Mesodermal cell (in vitro differentiated cells): ENCODE measurements around the gene CELSR1.
"Not testable (repeated sequence)": the region's sequence is repeated elsewhere in the genome, so short reads cannot be mapped to it uniquely, and the experiment has no call there.

Experiments
- H3K27ac ChIP-seq: 2 replicates; pipeline ENCODE4 v1.7.0; 2013; ENCODE audit warnings: mild to moderate bottlenecking, low read depth, low read length, moderate library complexity; ENCODE audit not compliant: severe bottlenecking
- H3K36me3 ChIP-seq: 2 replicates; pipeline ENCODE4 v1.7.1; 2013; ENCODE audit warnings: mild to moderate bottlenecking, low read length, moderate library complexity; ENCODE audit not compliant: control insufficient read depth, insufficient read depth
- H3K4me1 ChIP-seq: one replicate; pipeline ENCODE4 v1.7.1; 2013; ENCODE audit warnings: mild to moderate bottlenecking, low read length; ENCODE audit not compliant: insufficient read depth, control insufficient read depth, poor library complexity, severe bottlenecking
- H3K4me3 ChIP-seq: 2 replicates; pipeline ENCODE4 v1.7.0; 2013; ENCODE audit warnings: low read length, control low read depth, mild to moderate bottlenecking; ENCODE audit not compliant: insufficient read depth, poor library complexity, severe bottlenecking; ENCODE audit errors: extremely low read depth
- H3K9me3 ChIP-seq: 2 replicates; pipeline ENCODE4 v1.7.1; 2013; ENCODE audit warnings: mild to moderate bottlenecking, low read length, moderate library complexity; ENCODE audit not compliant: control insufficient read depth
- WGBS, 2 experiments: methylation state at CpG; one replicate each; pipeline ENCODE4 v1.1.5; 2013; ENCODE audit warnings: missing lambda C conversion rate in 2 of 2; ENCODE audit not compliant: insufficient coverage in 2 of 2; 5-methylcytosine and 5-hydroxymethylcytosine counted together

The CELSR1 gene

DNA sequence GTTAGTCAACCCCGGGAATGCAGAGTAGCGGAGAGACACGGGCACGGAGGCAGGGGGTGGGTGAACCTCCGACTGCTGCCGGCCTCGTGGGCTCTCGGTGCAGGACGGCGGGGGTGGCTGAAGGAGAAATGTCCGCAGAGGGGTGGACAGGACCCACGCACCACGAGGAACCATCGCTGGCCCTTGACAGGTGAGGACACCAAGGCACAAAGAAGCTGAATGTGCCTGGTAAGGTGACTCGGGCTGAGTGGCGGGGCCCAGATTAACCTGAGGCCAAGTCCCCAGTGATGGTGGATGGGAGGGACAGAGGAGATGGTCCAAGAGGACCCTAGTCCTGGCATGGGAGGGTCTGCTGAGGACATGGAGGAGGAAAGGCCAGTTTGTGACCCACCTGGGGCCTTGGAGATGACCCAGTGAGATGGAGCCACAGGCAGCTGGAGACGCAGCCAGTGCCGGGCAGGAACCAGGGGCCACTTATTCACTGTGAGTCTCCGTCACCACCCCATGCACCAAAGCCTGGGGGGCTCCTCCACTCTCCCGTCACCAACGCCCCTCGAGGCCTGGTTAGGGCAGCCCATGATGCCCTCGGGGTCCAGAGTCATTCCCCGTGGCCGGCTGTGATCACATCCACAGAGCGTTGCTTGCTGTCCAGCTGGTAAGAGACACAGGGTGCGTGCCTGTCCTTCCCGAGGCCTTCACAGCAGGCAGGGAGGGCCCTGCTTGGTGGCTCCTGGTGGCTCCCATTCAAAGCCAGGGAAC lies 64.2 kb downstream of the CELSR1 start:
- Histone ChIP-seq H3K4me3 (no peak overlapping the region), H3K36me3 (no peaks in the 10 kb centered on the region)
- 91 to 93% methylated on average over 27 of the region's 28 CpGs for WGBS, 2 experiments

DNA sequence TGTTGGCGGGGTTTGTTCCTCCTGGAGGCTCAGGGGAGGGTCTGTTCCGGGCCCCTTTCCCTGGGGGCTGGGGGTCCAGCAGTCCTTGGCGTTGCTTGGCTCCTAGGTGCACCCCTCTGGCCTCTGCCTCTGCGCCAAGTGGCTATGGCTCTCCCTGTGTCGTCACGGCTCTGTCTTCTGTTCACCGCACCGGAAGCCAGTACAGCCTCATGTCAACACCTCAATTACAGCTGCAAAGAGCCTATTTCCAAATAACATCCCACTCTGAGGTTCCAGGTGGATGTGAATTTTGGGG lies 64.8 kb downstream of the CELSR1 start:
- Histone ChIP-seq H3K9me3 (peaks cover 6% of the 10 kb centered on the region), H3K4me1 (peaks cover 5% of the 10 kb centered on the region), H3K36me3 (no peaks in the 10 kb centered on the region), H3K27ac (no peak overlapping the region), H3K4me3 (no peak overlapping the region)
- 92 to 95% methylated on average over 6 to 8 of the region's 8 CpGs for WGBS, 2 experiments

More for the DNA sequence above, 64.2 kb downstream of the CELSR1 start:
- H3K9me3 ChIP-seq, result peaks cover 6% of the 10 kb centered on the region
- H3K4me1 ChIP-seq, result peaks cover 5% of the 10 kb centered on the region
- no peak overlapping the region for H3K27ac ChIP-seq

DNA sequence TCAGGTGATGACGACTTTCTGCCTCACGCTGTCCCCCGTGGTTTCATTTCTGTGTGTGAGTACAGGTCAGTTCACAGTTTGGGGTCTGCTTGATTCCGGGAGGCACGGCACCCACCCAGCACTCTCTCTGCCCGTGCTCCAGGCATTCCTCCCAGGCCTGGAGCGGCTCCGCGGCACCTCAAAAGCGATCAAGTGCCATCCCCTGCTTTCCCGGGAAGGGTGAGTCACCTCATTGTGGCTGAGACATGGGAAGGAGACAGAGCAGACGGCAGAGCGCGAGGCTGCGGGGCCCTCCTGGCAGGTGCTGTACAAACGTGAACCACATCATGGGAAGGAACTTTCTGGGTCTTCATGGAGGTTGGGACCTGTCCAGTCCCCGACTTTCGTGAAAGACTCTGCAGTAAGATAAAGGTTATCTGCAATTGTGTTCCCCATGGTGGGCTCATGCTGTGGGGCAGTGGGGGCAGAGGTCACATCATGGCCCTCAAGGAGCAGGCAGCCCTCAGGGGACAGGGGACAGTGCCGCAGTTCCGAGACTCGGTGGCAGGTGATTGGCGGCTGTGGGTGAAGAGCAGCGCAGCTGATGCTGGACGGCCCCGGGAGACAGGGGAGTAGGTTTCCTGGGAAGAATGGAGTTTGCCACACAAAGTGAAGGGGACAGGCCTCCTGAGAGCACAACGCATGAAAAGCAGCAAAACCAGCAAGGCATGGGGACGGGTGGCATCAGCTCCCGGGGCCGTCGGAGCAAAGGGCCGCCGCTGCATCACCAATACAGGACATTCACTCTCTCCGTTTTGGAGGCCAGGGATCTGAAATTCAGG lies 65.3 kb downstream of the CELSR1 start:
- H3K9me3 ChIP-seq, result peaks cover 6% of the 10 kb centered on the region
- no peak overlapping the region for H3K4me3 ChIP-seq
- H3K36me3 ChIP-seq, result no peaks in the 10 kb centered on the region
- H3K27ac ChIP-seq, result no peak overlapping the region
- WGBS, 2 experiments, result 74 to 81% methylated on average over 26 to 33 of the region's 33 CpGs
- peaks cover 5% of the 10 kb centered on the region for H3K4me1 ChIP-seq

DNA sequence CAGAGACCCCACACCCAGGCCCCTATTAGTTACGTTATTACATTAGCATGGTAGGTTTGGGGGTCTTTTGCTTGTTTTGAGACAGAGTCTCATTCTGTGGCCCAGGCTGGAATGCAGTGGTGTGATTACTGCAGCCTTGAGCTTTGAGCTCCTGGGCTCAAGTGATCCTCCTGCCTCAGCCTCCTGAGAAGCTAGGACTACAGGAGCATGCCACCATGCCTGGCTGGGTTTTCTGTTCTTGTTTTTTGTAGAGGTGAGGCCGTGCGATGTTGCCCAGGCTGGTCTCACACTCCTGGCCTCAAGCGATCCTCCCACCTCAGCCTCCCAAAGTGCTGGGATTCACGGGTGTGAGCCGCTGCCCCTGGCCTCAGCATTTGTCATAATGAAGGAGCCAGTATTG lies 66.1 kb downstream of the CELSR1 start:
- H3K4me1 ChIP-seq, H3K36me3 ChIP-seq, H3K4me3 ChIP-seq, H3K9me3 ChIP-seq, H3K27ac ChIP-seq: not testable (repeated sequence)
- WGBS, 2 experiments, result 50 to 70% methylated on average over 2 of the region's 6 CpGs

DNA sequence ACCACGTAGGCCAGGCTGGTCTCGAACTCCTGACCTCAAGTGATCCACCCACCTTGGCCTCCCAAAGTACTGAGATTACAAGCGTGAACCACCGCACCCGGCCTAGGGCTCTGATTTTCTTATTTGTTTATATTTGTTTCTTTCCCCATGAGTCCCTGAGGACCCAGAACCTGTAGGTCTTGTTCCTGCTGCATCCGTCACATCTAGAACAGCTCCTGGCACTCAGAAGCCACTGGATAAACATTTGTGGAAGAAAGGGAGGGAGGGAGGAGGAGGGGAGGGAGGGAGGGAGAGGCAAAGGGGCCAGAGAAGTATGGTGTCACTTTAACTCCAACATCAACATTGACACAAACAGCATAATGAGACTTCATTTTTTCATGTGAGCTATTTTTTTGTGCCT lies 67.7 kb downstream of the CELSR1 start:
- H3K4me1 ChIP-seq, result peaks cover 5% of the 10 kb centered on the region
- H3K4me3 ChIP-seq, result no peak overlapping the region
- WGBS, 2 experiments, result 59 to 100% methylated on average over 2 to 4 of the region's 6 CpGs
- H3K36me3 ChIP-seq, result no peaks in the 10 kb centered on the region
- H3K27ac ChIP-seq, result no peak overlapping the region
- H3K9me3 ChIP-seq, result no peaks in the 10 kb centered on the region

DNA sequence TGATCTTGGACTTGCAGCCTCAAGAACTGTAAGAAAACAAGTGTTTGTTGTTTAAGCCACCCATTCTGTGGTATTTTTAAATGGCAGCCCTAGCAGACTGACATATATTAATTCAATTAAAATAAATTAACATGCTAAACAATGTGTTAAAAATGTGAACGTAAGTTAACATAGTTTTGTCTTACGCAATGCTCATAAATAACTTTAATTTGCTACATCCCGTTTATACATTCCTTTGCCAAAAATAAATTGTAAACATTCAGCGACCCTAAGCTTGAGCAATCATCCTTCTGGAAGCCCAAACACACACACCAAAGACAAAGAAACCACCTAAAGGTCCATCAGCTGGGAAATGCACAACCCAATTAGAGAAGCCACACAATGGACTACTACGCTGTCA lies 70.4 kb downstream of the CELSR1 start:
- WGBS, 2 experiments, result 95 to 97% methylated on average over 3 to 4 of the region's 5 CpGs
- no peaks in the 10 kb centered on the region for H3K9me3 ChIP-seq
- H3K4me1 ChIP-seq, result peaks cover under 1% of the 10 kb centered on the region
- H3K27ac ChIP-seq, result no peak overlapping the region
- no peak overlapping the region for H3K4me3 ChIP-seq
- no peaks in the 10 kb centered on the region for H3K36me3 ChIP-seq

DNA sequence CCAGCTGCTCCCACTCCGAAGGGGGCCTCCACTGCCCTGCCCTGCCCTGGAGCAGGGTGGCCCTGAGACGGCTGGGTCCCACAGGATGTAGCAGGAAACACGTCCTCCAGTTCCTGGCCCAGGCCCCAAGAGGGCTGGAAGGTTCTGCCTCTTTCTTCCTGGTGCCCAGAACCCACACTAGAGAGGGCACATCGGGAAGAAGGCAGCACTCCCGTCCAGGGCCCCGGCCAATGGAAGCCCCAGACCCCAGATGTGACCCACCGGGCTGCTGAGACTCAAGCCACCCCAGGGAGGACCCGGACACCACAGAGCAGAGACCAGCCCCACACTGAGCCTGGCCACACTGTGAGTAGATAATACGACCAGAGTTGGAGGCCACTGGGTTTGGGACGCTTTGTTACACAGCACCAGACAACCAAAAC lies 71.2 kb downstream of the CELSR1 start:
- Histone ChIP-seq H3K9me3 (no peaks in the 10 kb centered on the region), H3K4me3 (no peak overlapping the region), H3K36me3 (no peaks in the 10 kb centered on the region), H3K4me1 (no peaks in the 10 kb centered on the region), H3K27ac (no peak overlapping the region)
- WGBS, 2 experiments, result 90 to 94% methylated on average over 7 to 8 of the region's 10 CpGs

DNA sequence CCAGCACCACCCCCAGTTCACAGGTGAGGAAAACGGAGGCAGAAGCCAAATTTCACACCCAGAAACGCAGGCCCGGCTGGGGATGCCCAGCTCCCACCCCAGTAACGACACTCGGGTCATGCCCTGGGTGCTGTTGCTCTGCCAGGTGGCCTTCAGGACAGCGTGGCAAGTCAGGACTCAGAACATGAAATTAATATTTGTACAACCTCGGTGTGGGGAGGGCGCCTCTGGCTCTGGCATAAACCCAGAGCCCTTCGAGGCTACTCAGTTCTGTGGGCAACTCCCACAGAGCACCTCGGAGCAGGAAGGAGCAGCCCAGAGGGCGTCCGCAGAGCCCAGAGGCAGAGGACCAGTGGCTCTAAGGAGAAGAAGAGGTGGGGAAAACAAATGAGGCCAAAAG lies 71.6 kb downstream of the CELSR1 start:
- WGBS, 2 experiments, result 90 to 99% methylated on average over 11 to 12 of the region's 12 CpGs
- no peak overlapping the region for H3K4me3 ChIP-seq
- no peaks in the 10 kb centered on the region for H3K36me3 ChIP-seq
- no peak overlapping the region for H3K27ac ChIP-seq
- no peaks in the 10 kb centered on the region for H3K4me1 ChIP-seq
- no peaks in the 10 kb centered on the region for H3K9me3 ChIP-seq

DNA sequence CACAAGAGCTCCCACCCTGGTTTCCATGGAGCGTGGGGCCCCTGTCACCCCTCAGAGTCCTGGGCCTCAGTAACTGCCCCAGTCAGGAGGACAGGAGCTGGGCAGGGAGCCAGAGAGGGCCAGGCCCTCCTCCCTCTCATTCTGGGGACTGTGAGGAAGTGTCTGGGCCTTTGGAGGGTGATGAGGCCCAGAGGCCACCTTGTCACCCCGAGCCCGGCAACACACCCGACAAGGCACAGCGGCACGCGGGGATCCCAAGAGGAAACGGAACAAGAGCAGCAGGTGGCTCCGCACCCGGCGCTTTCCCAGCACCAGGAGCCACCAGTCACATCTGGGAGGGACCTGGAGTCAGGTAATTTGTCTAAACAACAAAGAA lies 72.1 kb downstream of the CELSR1 start:
- no peaks in the 10 kb centered on the region for H3K36me3 ChIP-seq
- WGBS, 2 experiments, result 87 to 97% methylated on average over 10 to 11 of the region's 11 CpGs
- no peaks in the 10 kb centered on the region for H3K4me1 ChIP-seq
- no peaks in the 10 kb centered on the region for H3K9me3 ChIP-seq
- H3K4me3 ChIP-seq, result no peak overlapping the region
- H3K27ac ChIP-seq, result no peak overlapping the region

DNA sequence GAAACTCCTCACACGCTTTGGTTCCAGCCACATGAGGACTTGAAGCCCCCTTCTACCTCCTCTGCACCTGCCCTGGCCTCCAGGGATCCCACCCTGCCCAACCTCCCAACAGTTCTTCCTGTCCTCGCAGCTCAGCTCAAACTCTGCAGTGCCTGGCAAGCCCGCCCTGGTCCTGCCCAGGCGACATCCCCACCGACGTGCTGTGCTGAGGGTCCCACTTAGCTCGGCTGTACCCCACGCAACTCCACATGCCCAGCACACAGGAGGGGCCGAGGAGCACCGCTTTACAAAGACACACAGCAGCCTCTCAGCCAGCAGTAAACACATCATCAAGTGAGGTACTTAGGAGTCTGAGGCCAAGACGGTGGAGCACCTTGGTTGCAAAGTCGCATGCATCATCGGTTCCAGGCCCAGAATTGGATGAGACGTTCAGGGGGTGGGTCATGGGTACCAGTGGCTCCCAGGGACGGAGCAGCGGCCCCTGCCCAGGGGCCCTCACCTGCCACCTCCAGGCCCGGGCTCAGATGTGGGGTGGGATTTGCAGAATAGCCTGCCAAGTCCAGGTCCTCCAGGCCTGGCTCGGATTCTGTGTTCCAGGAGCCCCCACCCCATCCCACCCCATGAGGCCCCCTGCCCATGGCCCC lies 72.6 kb downstream of the CELSR1 start:
- no peaks in the 10 kb centered on the region for H3K4me1 ChIP-seq
- WGBS, 2 experiments, result 86 to 95% methylated on average over 12 to 13 of the region's 18 CpGs
- no peaks in the 10 kb centered on the region for H3K36me3 ChIP-seq
- H3K9me3 ChIP-seq, result no peaks in the 10 kb centered on the region
- H3K4me3 ChIP-seq, result no peak overlapping the region
- H3K27ac ChIP-seq, result no peak overlapping the region

DNA sequence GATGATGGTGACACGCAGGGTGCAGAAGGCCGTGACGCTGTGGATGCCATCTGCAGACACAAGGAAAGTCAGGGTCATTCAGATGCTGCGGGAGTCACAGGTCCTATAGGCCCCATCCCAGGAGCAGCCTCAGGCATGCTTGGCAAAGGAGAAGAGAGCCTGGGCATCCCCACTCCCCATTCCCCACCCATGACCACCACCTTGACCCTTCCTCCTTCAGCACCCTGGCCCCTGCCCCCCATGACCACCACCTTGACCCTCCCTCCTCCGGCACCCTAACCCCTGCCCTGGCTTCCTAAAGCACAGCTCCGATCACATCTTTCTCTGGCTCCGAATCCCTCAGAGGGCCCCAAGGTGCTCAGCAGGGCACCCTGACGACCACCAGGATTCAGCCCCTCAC lies 73.1 kb downstream of the CELSR1 start:
- Histone ChIP-seq H3K27ac (no peak overlapping the region), H3K36me3 (no peaks in the 10 kb centered on the region), H3K4me3 (no peak overlapping the region), H3K9me3 (no peaks in the 10 kb centered on the region), H3K4me1 (no peaks in the 10 kb centered on the region)
- WGBS, 2 experiments, result 95 to 98% methylated on average over 8 of the region's 8 CpGs
